ENCODE measurements around the gene CPLX1.

GRCh38 chr4:864456-865120, 38.7 kb upstream of the CPLX1 start:
- TF ChIP-seq CTCF (conservative IDR thresholded peaks at IDR 0.05; ENCODE audit: low read length) (no peak), EZH2phosphoT487 (IDR thresholded peaks at IDR 0.05; ENCODE audit: borderline replicate concordance) (no peak)
